Fibroblast of lung (primary cell): Measurements from ENCODE around the gene ZDHHC5.

Experiments
- CTCF ChIP-seq, 2 donors: IDR thresholded peaks in 1 of 2; conservative IDR thresholded peaks in 1 of 2; 1 replicate in 1 of 2; 2 replicates in 1 of 2; pipeline ENCODE4 v1.5.1; 2011 to 2012; ENCODE audit warnings: low read length in 2 of 2, control low read depth in 1 of 2, inconsistent platforms in 1 of 2, low read depth in 1 of 2, mild to moderate bottlenecking in 1 of 2
- EZH2 ChIP-seq: IDR thresholded peaks from 2 replicates; pipeline ENCODE4 v1.5.1; 2012; ENCODE audit warnings: low read length, control low read depth, mild to moderate bottlenecking; ENCODE audit errors: missing control alignments

DNA sequence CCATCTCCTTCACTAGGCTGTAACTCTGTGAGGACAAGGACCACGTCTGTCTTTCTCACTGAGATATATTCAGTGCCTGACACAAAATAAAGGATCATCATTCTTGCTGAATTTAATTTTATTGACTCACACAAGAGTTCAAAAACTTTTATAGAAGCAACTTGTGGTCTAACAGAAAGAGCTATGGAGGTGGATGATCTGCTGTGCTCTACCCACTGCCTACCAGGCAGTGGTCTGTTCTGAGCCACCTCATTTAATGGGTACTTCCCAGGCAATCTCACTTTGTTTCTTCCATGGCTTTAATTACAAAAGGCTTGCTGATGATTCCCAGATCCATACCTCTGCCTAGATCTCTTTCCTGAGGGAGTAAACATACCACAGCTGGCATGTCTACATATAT is 79.0 kb downstream of the ZDHHC5 start:
- TF ChIP-seq CTCF (conservative IDR thresholded peaks at IDR 0.05 in 1 of 2, IDR thresholded peaks at IDR 0.05 in 1 of 2; ENCODE audit: low read depth in 1 of 2, low read length in 2 of 2) = no peak
- TF ChIP-seq EZH2 = no peak
